AG09319 (cell line): ENCODE data around the gene PRDM10.
A peak's percentile ranks its signal among the peaks of the same experiment; 100 is the strongest.

Experiments used
- DNase-seq: peaks from one replicate; pipeline ENCODE4 v3.0.0-alpha.2; 2010; ENCODE audit warnings: low read depth; ENCODE audit errors: extremely low read depth
- TF ChIP-seq, protein P1 (sequence below): IDR thresholded peaks from 2 replicates; pipeline ENCODE4 v1.5.1; 2011; ENCODE audit warnings: low read depth, mild to moderate bottlenecking, inconsistent platforms, low read length, moderate library complexity

PRDM10 gene, protein sequence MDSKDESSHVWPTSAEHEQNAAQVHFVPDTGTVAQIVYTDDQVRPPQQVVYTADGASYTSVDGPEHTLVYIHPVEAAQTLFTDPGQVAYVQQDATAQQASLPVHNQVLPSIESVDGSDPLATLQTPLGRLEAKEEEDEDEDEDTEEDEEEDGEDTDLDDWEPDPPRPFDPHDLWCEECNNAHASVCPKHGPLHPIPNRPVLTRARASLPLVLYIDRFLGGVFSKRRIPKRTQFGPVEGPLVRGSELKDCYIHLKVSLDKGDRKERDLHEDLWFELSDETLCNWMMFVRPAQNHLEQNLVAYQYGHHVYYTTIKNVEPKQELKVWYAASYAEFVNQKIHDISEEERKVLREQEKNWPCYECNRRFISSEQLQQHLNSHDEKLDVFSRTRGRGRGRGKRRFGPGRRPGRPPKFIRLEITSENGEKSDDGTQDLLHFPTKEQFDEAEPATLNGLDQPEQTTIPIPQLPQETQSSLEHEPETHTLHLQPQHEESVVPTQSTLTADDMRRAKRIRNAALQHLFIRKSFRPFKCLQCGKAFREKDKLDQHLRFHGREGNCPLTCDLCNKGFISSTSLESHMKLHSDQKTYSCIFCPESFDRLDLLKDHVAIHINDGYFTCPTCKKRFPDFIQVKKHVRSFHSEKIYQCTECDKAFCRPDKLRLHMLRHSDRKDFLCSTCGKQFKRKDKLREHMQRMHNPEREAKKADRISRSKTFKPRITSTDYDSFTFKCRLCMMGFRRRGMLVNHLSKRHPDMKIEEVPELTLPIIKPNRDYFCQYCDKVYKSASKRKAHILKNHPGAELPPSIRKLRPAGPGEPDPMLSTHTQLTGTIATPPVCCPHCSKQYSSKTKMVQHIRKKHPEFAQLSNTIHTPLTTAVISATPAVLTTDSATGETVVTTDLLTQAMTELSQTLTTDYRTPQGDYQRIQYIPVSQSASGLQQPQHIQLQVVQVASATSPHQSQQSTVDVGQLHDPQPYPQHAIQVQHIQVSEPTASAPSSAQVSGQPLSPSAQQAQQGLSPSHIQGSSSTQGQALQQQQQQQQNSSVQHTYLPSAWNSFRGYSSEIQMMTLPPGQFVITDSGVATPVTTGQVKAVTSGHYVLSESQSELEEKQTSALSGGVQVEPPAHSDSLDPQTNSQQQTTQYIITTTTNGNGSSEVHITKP

DNA sequence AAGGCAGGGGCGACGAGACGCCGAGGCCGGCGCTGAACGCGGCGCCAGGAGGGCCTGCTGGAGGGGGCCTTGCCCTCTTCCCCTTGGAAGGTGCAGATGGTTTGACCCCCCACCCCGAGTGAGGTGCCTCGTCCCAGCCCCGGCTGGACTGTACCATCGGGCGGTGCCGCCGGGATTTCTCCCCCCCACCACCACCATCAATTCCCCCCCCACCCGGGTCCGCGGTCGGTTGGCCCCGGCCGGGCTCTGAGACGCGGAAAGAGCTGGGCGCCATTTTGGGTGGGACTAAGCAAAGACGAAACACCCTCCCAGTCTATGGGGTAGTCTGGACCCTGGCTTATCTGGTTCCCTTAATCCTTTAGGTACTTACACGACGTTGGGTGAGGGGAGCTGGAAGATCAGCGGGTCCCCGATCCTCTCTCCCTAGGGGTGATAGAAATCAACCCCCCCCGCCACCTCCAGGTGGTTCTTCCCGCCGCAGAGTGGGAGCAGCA is at the start of gene PRDM10:
PRDM10 (minus strand) TSS at position 484 of the 494 bp plus-strand sequence. CDS start 41,871 bp downstream, outside the sequence.
- peak; percentile 85 for DNase-seq
- TF ChIP-seq, protein P1, sequence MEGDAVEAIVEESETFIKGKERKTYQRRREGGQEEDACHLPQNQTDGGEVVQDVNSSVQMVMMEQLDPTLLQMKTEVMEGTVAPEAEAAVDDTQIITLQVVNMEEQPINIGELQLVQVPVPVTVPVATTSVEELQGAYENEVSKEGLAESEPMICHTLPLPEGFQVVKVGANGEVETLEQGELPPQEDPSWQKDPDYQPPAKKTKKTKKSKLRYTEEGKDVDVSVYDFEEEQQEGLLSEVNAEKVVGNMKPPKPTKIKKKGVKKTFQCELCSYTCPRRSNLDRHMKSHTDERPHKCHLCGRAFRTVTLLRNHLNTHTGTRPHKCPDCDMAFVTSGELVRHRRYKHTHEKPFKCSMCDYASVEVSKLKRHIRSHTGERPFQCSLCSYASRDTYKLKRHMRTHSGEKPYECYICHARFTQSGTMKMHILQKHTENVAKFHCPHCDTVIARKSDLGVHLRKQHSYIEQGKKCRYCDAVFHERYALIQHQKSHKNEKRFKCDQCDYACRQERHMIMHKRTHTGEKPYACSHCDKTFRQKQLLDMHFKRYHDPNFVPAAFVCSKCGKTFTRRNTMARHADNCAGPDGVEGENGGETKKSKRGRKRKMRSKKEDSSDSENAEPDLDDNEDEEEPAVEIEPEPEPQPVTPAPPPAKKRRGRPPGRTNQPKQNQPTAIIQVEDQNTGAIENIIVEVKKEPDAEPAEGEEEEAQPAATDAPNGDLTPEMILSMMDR, result no peak

DNA sequence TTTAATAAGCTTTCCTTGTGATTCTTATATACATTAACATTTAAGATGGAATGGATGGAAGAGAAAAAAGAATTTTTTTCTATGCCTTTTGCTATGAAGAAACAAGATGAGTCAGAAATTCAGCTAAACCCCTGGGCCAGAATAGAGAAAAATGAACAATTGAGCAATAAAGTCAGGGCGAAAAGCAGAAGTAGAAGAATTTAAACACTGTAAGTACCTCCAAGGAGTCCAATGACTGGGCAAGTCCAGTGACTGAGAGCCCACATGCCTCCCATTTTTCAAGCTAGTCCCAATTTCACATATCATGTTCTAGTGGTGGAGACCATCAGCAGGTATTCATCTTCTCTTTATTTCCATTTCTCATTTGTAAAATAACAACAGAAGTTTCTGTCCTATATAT is 48.4 kb upstream of the PRDM10 start:
- DNase-seq, result no peak
- TF ChIP-seq, protein P1, result no peak

DNA sequence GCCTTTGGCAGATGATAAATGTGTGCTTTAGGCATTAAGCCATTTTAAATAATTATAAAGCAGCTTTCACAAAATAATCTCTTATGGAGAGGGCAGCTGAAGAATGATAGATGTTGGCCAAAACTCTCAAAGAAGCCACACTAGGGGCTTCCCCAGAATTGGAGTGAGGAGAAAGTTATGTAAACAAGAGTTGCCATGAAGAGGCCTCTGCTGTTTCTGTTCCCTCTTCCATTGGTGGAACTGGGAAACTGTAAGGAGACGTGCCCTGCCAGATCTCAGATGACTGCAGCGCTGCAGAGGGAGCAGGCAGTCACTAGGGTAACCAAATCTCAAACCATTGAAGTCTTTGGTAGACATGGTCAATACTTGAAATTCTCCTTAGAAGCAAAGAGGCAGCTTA is 47.6 kb upstream of the PRDM10 start:
- no peak for DNase-seq
- TF ChIP-seq, protein P1, result no peak

DNA sequence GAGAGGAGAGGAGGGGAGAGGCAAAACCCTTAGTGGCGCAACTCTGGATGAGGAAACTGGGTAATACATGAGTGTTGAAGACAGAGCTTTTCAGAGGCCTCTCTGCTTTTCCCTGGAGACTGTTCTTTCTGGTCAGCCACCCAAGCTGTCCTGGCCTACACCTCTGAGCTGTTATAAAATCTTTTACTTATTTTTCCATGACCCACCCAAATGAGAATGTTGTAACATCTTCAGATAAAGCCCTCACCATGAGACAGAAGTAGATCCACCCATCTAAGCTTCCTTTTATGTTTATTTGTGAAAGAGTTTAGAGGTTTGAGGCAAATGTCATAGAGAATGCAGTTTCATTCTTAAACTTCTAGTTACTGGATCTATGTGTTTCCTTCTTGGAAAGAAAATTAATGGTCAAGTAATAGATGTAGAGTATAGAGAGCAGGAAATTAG is 46.7 kb upstream of the PRDM10 start:
- DNase-seq, result no peak

DNA sequence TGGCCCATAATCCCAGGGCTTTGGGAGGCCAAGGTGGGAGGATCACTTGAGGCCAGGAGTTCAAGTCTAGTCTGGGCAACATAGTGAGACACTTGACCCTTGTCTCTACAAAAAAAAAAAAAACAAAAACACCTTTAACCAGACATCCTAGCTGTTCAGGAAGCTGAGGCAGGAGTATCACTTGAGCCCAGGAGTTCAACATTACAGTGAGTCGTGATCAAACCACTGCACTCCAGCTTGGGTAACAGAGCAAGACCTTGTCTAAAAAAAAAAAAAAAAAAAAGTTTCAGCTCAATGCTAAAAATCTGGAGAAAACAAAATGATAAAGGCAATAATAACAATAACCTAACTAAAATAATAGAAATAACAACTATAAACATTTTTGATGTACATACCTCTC is 44.5 kb upstream of the PRDM10 start:
- DNase-seq, result no peak
- TF ChIP-seq, protein P1, result no peak

More for the DNA sequence above, 46.7 kb upstream of the PRDM10 start:
- TF ChIP-seq, protein P1, result no peak

DNA sequence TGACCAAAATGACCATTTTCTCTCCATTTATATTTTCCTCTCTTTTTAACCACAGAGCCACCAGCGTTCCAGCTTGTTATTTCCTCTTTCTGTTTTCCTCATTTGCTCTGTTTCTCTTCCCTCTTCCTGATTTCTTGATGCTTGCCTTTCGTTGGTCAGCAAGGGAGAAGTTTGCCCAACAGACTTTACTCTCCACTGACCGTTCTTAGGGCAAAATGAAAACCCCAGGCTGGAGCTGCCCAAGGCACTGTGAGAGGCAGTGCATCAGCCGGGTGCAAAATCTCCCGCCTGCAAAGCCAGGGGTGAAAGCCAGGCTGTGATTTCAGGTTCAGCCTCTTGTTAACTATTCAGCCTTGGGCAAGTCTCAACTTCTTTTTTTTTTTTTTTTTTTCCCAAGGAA is 40.9 kb upstream of the PRDM10 start:
- TF ChIP-seq, protein P1, result no peak
- no peak for DNase-seq
